Raji (cell line): ENCODE data around the gene ITPK1.

Experiments used
- POLR2A ChIP-seq: IDR thresholded peaks from 2 replicates; pipeline ENCODE4 v1.6.1; 2011; ENCODE audit warnings: low read depth, low read length, control low read depth; ENCODE audit not compliant: insufficient read depth

The ITPK1 gene

GRCh38 chr14:92941531-92941930 lies 174.2 kb downstream of the ITPK1 start:
- no peak for TF ChIP-seq POLR2A

- TF ChIP-seq POLR2A = no peak
Observed at GRCh38 chr14:92940543-92940942, 175.2 kb downstream of the ITPK1 start.

- no peak for TF ChIP-seq POLR2A
Observed at GRCh38 chr14:92939699-92940098, 176.0 kb downstream of the ITPK1 start.

- TF ChIP-seq POLR2A = no peak
Observed at GRCh38 chr14:92938890-92939671, 176.6 kb downstream of the ITPK1 start.

- no peak for TF ChIP-seq POLR2A
Observed at GRCh38 chr14:92938235-92938875, 177.4 kb downstream of the ITPK1 start.

GRCh38 chr14:92937051-92937937 lies 178.4 kb downstream of the ITPK1 start:
- no peak for TF ChIP-seq POLR2A

- TF ChIP-seq POLR2A = no peak
Observed at GRCh38 chr14:92936085-92936484, 179.6 kb downstream of the ITPK1 start.

- no peak for TF ChIP-seq POLR2A
Observed at GRCh38 chr14:92935446-92935845, 180.3 kb downstream of the ITPK1 start.

- TF ChIP-seq POLR2A = no peak
Observed at GRCh38 chr14:92934196-92935085, 181.3 kb downstream of the ITPK1 start.

- TF ChIP-seq POLR2A = no peak
Observed at GRCh38 chr14:92933481-92933880, 182.2 kb downstream of the ITPK1 start.

- no peak for TF ChIP-seq POLR2A
Observed at GRCh38 chr14:92932448-92933395, 183.0 kb downstream of the ITPK1 start.

- no peak for TF ChIP-seq POLR2A
Observed at GRCh38 chr14:92931681-92932447, 183.9 kb downstream of the ITPK1 start.
